Panc1 (cell line): ENCODE measurements around the gene KCND1.

ENCODE experiments used
- CTCF ChIP-seq: fragments of 450-650 bp; IDR thresholded peaks from 2 replicates; pipeline ENCODE4 v1.5.1; 2017; ENCODE audit warnings: mild to moderate bottlenecking
- POLR2AphosphoS5 ChIP-seq: IDR thresholded peaks from 2 replicates; pipeline ENCODE4 v1.6.1; 2012; ENCODE audit warnings: mild to moderate bottlenecking, low read depth, low read length, moderate library complexity
- REST ChIP-seq, 2 experiments: IDR thresholded peaks; 2 replicates each; pipeline ENCODE4 v1.6.1; 2011 to 2012; ENCODE audit warnings: low read depth in 2 of 2, control low read depth in 1 of 2, low read length in 1 of 2, mild to moderate bottlenecking in 1 of 2, moderate library complexity in 1 of 2; ENCODE audit not compliant: insufficient read depth in 1 of 2
- SIN3A ChIP-seq: IDR thresholded peaks from 2 replicates; pipeline ENCODE4 v1.6.1; 2012; ENCODE audit warnings: low read depth, mild to moderate bottlenecking, low read length, moderate library complexity, borderline replicate concordance; ENCODE audit not compliant: insufficient read depth
- TCF7L2 ChIP-seq: IDR thresholded peaks from 2 replicates; pipeline ENCODE4 v1.6.1; 2011; ENCODE audit warnings: mild to moderate bottlenecking, low read depth, low read length, inconsistent platforms

GRCh38 chrX:49000636-49001035 lies 29.0 kb upstream of the KCND1 start:
- TF ChIP-seq CTCF (no peak), REST (IDR thresholded peaks at IDR 0.05; ENCODE audit: insufficient read depth in 1 of 2, low read depth in 2 of 2, low read length in 1 of 2) (no peak), POLR2AphosphoS5 (no peak), SIN3A (no peak), TCF7L2 (no peak)
